Measurements from ENCODE around the gene TP53AIP1.

The TP53AIP1 gene

GRCh38 chr11:128942272-128942612 lies 429 bp downstream of the TP53AIP1 start:
- no peak for DNase-seq

- DNase-seq, result no peak
Measured at GRCh38 chr11:128941573-128942271, 949 bp downstream of the TP53AIP1 start.

GRCh38 chr11:128941110-128941509 lies 1.6 kb downstream of the TP53AIP1 start:
- no peak for DNase-seq

- no peak for DNase-seq
Measured at GRCh38 chr11:128940603-128941002, 2.1 kb downstream of the TP53AIP1 start.

- no peak for DNase-seq
Measured at GRCh38 chr11:128940156-128940555, 2.5 kb downstream of the TP53AIP1 start.

GRCh38 chr11:128939591-128939990 lies 3.1 kb downstream of the TP53AIP1 start:
- DNase-seq, result no peak

GRCh38 chr11:128938156-128938885 lies 4.3 kb downstream of the TP53AIP1 start:
- no peak for DNase-seq

- DNase-seq, result no peak
Measured at GRCh38 chr11:128937480-128937879, 5.2 kb downstream of the TP53AIP1 start.

- DNase-seq, result no peak
Measured at GRCh38 chr11:128936606-128937251, 5.9 kb downstream of the TP53AIP1 start.

- DNase-seq, result no peak
Measured at GRCh38 chr11:128934926-128935325, 7.7 kb downstream of the TP53AIP1 start.

GRCh38 chr11:128934351-128934750 lies 8.3 kb downstream of the TP53AIP1 start:
- DNase-seq, result no peak

- no peak for DNase-seq
Measured at GRCh38 chr11:128933481-128934178, 9.0 kb downstream of the TP53AIP1 start.

GRCh38 chr11:128931668-128932067 lies 11.0 kb downstream of the TP53AIP1 start:
- DNase-seq, result no peak

- no peak for DNase-seq
Measured at GRCh38 chr11:128931066-128931465, 11.6 kb downstream of the TP53AIP1 start.

GRCh38 chr11:128929991-128930390 lies 12.7 kb downstream of the TP53AIP1 start:
- no peak for DNase-seq

GRCh38 chr11:128929468-128929867 lies 13.2 kb downstream of the TP53AIP1 start:
- no peak for DNase-seq

GRCh38 chr11:128928400-128928799 lies 14.3 kb downstream of the TP53AIP1 start:
- DNase-seq, result no peak

- no peak for DNase-seq
Measured at GRCh38 chr11:128927683-128928336, 14.9 kb downstream of the TP53AIP1 start.

GRCh38 chr11:128927108-128927461 lies 15.6 kb downstream of the TP53AIP1 start:
- DNase-seq, result no peak

- DNase-seq, result no peak
Measured at GRCh38 chr11:128926437-128927107, 16.1 kb downstream of the TP53AIP1 start.

GRCh38 chr11:128926000-128926399 lies 16.7 kb downstream of the TP53AIP1 start:
- DNase-seq, result no peak

- no peak for DNase-seq
Measured at GRCh38 chr11:128925250-128925600, 17.4 kb downstream of the TP53AIP1 start.
